Body of pancreas (tissue), 4 donors: Measurements from ENCODE around the gene SMARCAD1. TPM values are rescaled to one million over a fixed set of nuclear protein-coding genes. Genes with fewer than 3 reads are reported as not detected.

Source experiments
- ATAC-seq: fragments of 150-250 bp; one replicate; pipeline ENCODE4 v1.9.1; 2016
- DNase-seq, 4 donors: peaks; one replicate each; pipeline ENCODE4 v3.0.0-alpha.2; 2019
- H3K27ac ChIP-seq, 4 donors: fragments of 200-600 bp; sonication (generic); 1 replicate in 3 of 4; 2 replicates in 1 of 4; pipeline versions ENCODE4 v1.5.1 to v1.6.1; 2016 to 2019; ENCODE audit warnings: mild to moderate bottlenecking in 1 of 4, mixed read lengths in 1 of 4, moderate library complexity in 1 of 4
- H3K27me3 ChIP-seq, 2 donors: fragments of 200-600 bp; sonication (generic); one replicate each; pipeline ENCODE4 v1.6.0; 2016; ENCODE audit warnings: mild to moderate bottlenecking in 1 of 2
- H3K36me3 ChIP-seq, 2 donors: fragments of 200-600 bp; sonication (generic); replicated peaks in 1 of 2; 2 replicates each; pipeline ENCODE4 v1.5.1; 2016; ENCODE audit warnings: low read depth in 2 of 2; ENCODE audit not compliant: insufficient read depth in 1 of 2
- H3K4me1 ChIP-seq: fragments of 200-600 bp; sonication (generic); one replicate; pipeline ENCODE4 v1.6.0; 2016
- H3K4me3 ChIP-seq, 2 donors: fragments of 200-600 bp; sonication (generic); 1 replicate in 1 of 2; 2 replicates in 1 of 2; pipeline ENCODE4 v1.5.1; 2016 to 2019
- H3K9me3 ChIP-seq, 3 donors: fragments of 200-600 bp; sonication (generic); 1 replicate in 2 of 3; 2 replicates in 1 of 3; pipeline ENCODE4 v1.5.1; 2016
- CTCF ChIP-seq, 7 experiments: fragments of 450-650 bp in 4 of 7; fragments of 200-600 bp in 3 of 7; sonication (generic) in 3 of 7; IDR thresholded peaks; one replicate each; pipeline ENCODE4 v1.5.1; 2016 to 2019; ENCODE audit warnings: antibody characterized with exemption in 7 of 7
- POLR2A ChIP-seq, 3 donors: fragments of 450-650 bp; IDR thresholded peaks; one replicate each; pipeline ENCODE4 v1.6.1; 2016; ENCODE audit warnings: antibody characterized with exemption in 3 of 3, mild to moderate bottlenecking in 2 of 3
- WGBS, 2 donors: methylation state at CpG; one replicate each; pipeline ENCODE4 v1.1.5; 2017; 5-methylcytosine and 5-hydroxymethylcytosine counted together
- intact Hi-C: fragments of 100-400 bp; cut with DNase I; formaldehyde crosslinking; loops from one replicate; pipeline ENCODE4 v1.15.1; 2023
- total RNA-seq, 2 donors: library from RNA; depleted of rRNA; stranded (reverse); fragments of >200 nt; gene quantifications; one replicate each; pipeline ENCODE4 v1.1.0, GENCODE V29; 2016

SMARCAD1 gene
- total RNA-seq, 2 donors from 2014 or later = 12.7 to 16.5 TPM

- Histone ChIP-seq H3K36me3 (peaks cover 0 to 13% of the 10 kb centered on the region in 2 donors), H3K9me3 (no peaks in the 10 kb centered on the region), H3K27me3 (no peaks in the 10 kb centered on the region), H3K4me3 (no peak overlapping the region), H3K27ac (no peak overlapping the region), H3K4me1 (no peaks in the 10 kb centered on the region)
- ATAC-seq (no peak), DNase-seq (no peak)
- no peak for TF ChIP-seq POLR2A (IDR thresholded peaks at IDR 0.05)
- TF ChIP-seq CTCF (IDR thresholded peaks at IDR 0.05) = no peak
- intact Hi-C loops = no loop called here
These were observed 43.4 kb downstream of the SMARCAD1 start for GRCh38 chr4:94251094-94251493.

GRCh38 chr4:94253036-94253435 is 45.4 kb downstream of the SMARCAD1 start:
- H3K27ac ChIP-seq = no peak overlapping the region
- TF ChIP-seq CTCF (IDR thresholded peaks at IDR 0.05) (no peak), POLR2A (IDR thresholded peaks at IDR 0.05) (no peak)
- no peaks in the 10 kb centered on the region for H3K9me3 ChIP-seq
- no peaks in the 10 kb centered on the region for H3K27me3 ChIP-seq
- peaks cover 0 to 14% of the 10 kb centered on the region in 2 donors for H3K36me3 ChIP-seq
- no peak for DNase-seq
- intact Hi-C loops = no loop called here
- ATAC-seq = no peak
- H3K4me1 ChIP-seq = no peaks in the 10 kb centered on the region
- WGBS, 2 donors = 91% methylated on average over 3 of the region's 3 CpGs
- H3K4me3 ChIP-seq = no peak overlapping the region

GRCh38 chr4:94256144-94256783 is 48.6 kb downstream of the SMARCAD1 start:
- H3K9me3 ChIP-seq = no peaks in the 10 kb centered on the region
- no peak overlapping the region for H3K4me3 ChIP-seq
- WGBS, 2 donors = 94 to 97% methylated on average over 8 of the region's 8 CpGs
- no peak for DNase-seq
- intact Hi-C loops = no loop called here
- no peak for ATAC-seq
- H3K27ac ChIP-seq = no peak overlapping the region
- no peaks in the 10 kb centered on the region for H3K4me1 ChIP-seq
- peaks cover 0 to 7% of the 10 kb centered on the region in 2 donors for H3K36me3 ChIP-seq
- TF ChIP-seq CTCF (IDR thresholded peaks at IDR 0.05) (no peak), POLR2A (IDR thresholded peaks at IDR 0.05) (no peak)
- H3K27me3 ChIP-seq = no peaks in the 10 kb centered on the region

- DNase-seq = no peak
These were observed 49.2 kb downstream of the SMARCAD1 start for GRCh38 chr4:94256828-94257227.

More at GRCh38 chr4:94256828-94257227, 49.2 kb downstream of the SMARCAD1 start:
- TF ChIP-seq CTCF (IDR thresholded peaks at IDR 0.05) = peak in 2 of 7 experiments; percentile 5 to 12
- no peak for TF ChIP-seq POLR2A (IDR thresholded peaks at IDR 0.05)
- no peak for ATAC-seq
- no peak overlapping the region for H3K4me3 ChIP-seq
- no peaks in the 10 kb centered on the region for H3K9me3 ChIP-seq
- intact Hi-C loops = no loop called here
- H3K27me3 ChIP-seq = no peaks in the 10 kb centered on the region
- no peak overlapping the region for H3K27ac ChIP-seq
- no peaks in the 10 kb centered on the region for H3K4me1 ChIP-seq
- peaks cover 0 to 7% of the 10 kb centered on the region in 2 donors for H3K36me3 ChIP-seq
